ENCODE results near the gene HIPK2. TPM values are rescaled to one million over a fixed set of nuclear protein-coding genes. Genes with fewer than 3 reads are reported as not detected.

Gene HIPK2
- total RNA-seq, 1 experiment from 2014 or later, result 18.3 TPM

GRCh38 chr7:139735912-139736595 lies 41.7 kb downstream of the HIPK2 start:
- no peak for DNase-seq (ENCODE audit: low read depth)

GRCh38 chr7:139735466-139735865 lies 42.3 kb downstream of the HIPK2 start:
- DNase-seq (ENCODE audit: low read depth), result no peak

- DNase-seq (ENCODE audit: low read depth), result peak; percentile 65
Measured at GRCh38 chr7:139734395-139734794, 43.4 kb downstream of the HIPK2 start.

- DNase-seq (ENCODE audit: low read depth), result no peak
Measured at GRCh38 chr7:139733751-139734150, 44.0 kb downstream of the HIPK2 start.

- DNase-seq (ENCODE audit: low read depth), result no peak
Measured at GRCh38 chr7:139732471-139733167, 45.2 kb downstream of the HIPK2 start.

DNA sequence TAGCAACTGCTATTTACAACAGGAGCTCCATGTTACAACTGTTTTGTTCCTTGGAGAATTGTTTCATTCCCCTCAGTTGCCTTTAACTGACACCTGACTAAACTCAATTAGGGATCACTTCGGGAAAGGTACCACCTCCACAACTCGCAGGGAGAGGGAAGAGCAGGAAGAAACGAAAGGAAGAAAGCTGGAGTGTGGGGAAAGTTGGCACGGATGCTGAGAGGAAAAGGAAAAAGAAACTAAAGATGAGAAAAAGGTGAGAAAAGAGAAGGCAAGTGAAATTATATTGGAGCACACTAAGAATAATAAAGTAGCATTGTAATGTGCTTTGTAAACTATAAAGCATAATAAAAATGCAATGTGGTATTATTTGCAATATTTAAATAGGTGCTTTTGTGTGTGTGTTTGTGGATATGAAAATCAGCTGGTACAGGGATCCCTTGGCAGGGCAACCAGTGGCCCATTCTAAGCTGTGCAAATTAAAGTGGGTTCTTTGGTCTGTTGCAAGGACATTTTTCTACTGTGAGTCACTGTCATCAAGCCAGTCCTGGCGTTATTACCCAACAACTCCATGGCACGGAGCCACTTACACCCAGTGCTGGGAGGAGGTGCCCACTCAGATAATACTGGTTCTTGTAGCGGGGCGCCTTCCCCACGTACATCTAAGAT lies 45.9 kb downstream of the HIPK2 start:
- DNase-seq (ENCODE audit: low read depth), result peak; percentile 98

GRCh38 chr7:139730746-139731612 lies 46.8 kb downstream of the HIPK2 start:
- peak; percentile 54 for DNase-seq (ENCODE audit: low read depth)

GRCh38 chr7:139728203-139728602 lies 49.6 kb downstream of the HIPK2 start:
- DNase-seq (ENCODE audit: low read depth), result no peak

DNA sequence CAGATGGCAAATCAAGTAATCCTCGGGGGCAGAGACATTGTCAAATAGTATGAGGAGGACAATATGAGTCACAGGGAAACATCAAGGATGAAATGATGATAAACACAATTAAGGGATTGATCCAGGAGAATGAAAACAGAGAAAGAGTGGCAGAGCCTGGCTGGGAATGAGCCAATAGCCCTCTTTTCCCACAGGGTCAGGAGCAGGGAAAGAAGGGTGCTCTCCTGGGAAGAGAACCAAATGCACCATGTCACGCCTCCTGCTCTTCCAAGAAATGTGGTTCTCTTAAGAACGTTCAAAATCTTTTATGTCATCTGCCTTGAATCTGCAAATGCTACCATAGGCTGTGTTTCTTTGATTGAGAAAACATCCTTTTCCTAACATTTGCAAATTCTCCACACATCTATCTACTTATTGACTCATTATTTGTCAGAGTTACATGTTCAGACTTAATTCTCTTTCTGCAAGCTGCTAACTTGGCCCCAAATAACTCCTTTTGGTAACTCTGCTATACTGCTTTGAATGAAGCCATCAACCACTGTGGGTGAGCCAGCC lies 50.6 kb downstream of the HIPK2 start:
- peak; percentile 52 for DNase-seq (ENCODE audit: low read depth)

GRCh38 chr7:139726485-139726869 lies 51.3 kb downstream of the HIPK2 start:
- DNase-seq (ENCODE audit: low read depth), result no peak

DNA sequence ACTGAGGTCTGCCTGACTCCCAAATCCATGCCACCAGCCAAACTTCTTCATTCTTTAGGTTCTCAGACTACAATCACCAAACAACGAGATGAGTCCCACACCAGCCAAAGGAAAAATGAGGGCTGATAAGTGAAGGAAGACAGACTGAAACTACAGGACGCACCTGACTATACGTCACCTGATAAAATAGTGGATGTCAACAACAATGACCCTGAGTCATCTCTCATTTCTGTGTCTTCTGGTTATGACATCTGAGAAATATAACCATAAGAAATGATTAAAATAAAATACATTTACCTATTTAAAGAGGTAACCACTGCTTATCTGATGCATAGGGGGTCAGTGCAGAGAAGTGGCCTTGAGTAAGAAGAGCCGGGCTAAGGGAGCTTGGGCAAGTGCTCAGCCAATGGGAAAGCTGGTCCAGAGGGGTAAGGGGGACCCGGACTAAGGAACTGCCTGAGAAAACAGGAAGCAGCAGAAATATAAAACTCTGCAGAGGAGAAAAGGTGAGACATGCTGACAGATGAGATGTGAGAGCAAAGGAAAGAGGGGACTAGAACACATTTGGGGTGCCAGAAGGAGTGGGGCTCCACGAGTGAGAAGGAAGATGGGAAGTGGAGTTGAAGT lies 51.8 kb downstream of the HIPK2 start:
- DNase-seq (ENCODE audit: low read depth), result no peak

GRCh38 chr7:139725077-139725476 lies 52.7 kb downstream of the HIPK2 start:
- DNase-seq (ENCODE audit: low read depth), result peak; percentile 91

GRCh38 chr7:139722604-139723003 lies 55.2 kb downstream of the HIPK2 start:
- no peak for DNase-seq (ENCODE audit: low read depth)

- no peak for DNase-seq (ENCODE audit: low read depth)
Measured at GRCh38 chr7:139721821-139722220, 56.0 kb downstream of the HIPK2 start.

DNA sequence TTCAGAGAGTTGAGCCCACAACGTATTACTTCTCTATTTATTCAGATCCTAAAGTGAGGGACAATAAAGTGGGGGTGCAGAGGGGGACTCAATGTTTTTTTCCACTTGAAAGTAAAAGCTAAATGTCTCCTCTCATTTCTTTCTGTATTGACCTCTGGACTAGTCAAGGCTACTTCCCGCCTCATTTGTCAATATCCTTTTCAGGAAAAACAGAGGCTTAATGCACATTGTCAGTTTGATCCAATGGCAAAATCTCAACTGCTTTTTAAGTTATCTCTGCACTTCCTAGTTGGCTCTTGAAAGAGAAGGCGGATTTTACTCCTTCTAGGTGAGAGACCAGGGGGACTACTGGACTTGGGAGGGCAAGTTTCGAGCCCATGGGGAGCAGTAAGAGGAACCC lies 56.4 kb downstream of the HIPK2 start:
- no peak for DNase-seq (ENCODE audit: low read depth)

- DNase-seq (ENCODE audit: low read depth), result peak; percentile 84
Measured at GRCh38 chr7:139720705-139721231, 57.0 kb downstream of the HIPK2 start.

- no peak for DNase-seq (ENCODE audit: low read depth)
Measured at GRCh38 chr7:139720186-139720585, 57.6 kb downstream of the HIPK2 start.

DNA sequence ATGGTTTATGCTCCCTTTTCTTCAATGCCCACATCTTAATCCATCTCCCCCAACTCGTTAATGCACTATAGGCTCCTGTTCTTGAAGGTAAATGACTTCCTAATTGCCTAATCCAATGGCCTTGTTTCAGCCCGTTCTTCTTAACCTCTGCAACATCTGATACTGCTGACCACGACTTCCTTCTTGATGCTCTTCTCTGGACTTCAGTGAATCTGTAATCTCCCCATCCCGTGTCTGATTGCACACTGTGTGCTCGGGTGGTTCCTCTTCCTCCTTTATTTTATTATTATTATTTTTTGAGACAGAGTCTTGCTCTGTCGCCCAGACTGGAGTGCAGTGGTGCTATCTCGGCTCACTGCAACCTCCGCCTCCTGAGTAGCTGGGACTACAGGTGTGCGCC lies 58.9 kb downstream of the HIPK2 start:
- DNase-seq (ENCODE audit: low read depth), result no peak

DNA sequence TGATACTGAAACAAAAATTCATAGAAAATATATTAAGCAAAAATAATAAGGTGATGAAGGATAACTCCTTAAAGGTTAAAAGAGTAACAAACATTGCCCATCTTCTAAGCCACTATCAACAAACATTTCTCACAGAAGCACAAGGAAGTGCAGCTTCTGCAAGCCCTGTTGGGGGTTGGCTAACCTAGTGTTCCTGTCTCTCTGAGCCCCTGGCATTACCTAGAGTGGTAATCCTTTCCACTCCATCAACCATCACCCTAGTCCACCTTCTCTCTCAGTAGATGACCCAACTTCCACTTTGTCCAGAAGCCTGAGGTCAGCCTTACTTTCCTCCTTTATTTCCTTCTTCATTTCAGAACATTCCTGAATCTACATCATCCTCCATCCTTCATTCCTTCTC lies 59.7 kb downstream of the HIPK2 start:
- no peak for DNase-seq (ENCODE audit: low read depth)

GRCh38 chr7:139716156-139716942 lies 61.4 kb downstream of the HIPK2 start:
- DNase-seq (ENCODE audit: low read depth), result no peak

Data from M059J (cell line).